G401 (cell line): Measurements from ENCODE around the gene MALRD1. TPM values are rescaled to one million over a fixed set of nuclear protein-coding genes. Genes with fewer than 3 reads are reported as not detected.

Experiments
- DNase-seq: peaks from one replicate; pipeline ENCODE4 v3.0.0-alpha.2; 2015; ENCODE audit warnings: low spot score
- in situ Hi-C: cut with HindIII; loops from 2 replicates; pipeline ENCODE4 v1.10.0; 2016; ENCODE audit warnings: low sequenced_read_pairs, mixed read lengths
- total RNA-seq: library from RNA; depleted of rRNA; stranded (reverse); fragments of >200 nt; shearing (Covaris generic); gene quantifications from 2 replicates; pipeline ENCODE4 v1.2.3, GENCODE V29; 2014

MALRD1 gene
- total RNA-seq, 1 experiment from 2014 or later = not detected

DNA sequence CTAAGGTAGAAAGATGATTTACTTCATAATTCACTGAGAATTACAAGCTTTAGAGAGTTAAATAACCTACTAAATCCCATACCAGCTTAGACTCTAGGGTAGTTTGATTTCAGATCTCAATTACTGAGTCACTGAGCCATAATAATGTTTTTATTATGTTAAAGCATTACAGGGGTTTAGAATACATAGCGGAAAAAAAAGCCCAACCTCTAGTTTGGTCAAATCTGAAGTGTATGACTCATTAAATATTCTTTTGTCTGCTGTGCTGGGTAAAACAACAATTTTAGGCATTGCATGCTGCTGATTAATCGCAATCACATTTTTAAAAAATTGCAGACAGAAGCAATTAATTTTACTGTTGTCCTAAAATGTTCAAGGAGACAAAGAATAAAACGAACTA lies 48.5 kb downstream of the MALRD1 start:
- in situ Hi-C loops = no loop called here
- DNase-seq = no peak

DNA sequence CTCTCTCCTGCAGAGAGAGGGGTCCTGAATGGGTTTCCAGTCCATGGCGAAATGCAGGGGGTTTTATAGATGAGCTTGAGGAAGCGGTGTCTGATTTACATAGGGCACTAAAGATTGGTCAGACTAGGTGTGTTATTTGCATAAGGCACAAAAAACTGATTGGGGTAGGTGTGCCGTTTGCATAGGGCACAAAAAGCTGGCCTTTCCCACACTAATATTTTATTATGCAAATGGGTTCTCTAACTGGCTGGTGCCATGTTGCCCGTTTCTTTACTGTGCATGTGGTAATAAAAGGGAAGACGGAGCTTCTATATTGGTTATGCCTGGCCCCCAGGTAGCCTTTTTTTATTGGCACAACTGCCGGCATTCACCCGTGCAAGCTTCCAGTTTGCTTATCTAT lies 50.2 kb downstream of the MALRD1 start:
- DNase-seq = no peak
- in situ Hi-C loops = no loop called here

DNA sequence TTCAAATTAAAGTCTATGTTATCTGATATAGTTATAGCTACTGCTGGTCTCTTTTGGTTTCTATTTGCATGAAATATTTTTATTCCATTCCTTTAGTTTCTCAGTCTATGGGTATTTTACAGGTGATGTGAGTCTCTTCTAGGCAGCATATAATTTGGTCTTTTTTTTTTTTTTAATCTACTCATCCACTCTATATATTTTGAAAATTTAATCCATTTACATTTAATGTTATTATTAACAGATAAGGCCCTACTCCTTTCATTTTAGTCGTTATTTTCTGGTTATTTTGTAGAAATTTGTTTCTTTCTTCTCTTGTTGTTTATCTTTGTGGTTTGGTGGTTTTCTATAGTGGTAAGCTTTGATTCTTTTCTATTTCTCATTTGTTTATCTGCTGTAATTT lies 58.8 kb downstream of the MALRD1 start:
- in situ Hi-C loops = no loop called here
- DNase-seq = no peak

DNA sequence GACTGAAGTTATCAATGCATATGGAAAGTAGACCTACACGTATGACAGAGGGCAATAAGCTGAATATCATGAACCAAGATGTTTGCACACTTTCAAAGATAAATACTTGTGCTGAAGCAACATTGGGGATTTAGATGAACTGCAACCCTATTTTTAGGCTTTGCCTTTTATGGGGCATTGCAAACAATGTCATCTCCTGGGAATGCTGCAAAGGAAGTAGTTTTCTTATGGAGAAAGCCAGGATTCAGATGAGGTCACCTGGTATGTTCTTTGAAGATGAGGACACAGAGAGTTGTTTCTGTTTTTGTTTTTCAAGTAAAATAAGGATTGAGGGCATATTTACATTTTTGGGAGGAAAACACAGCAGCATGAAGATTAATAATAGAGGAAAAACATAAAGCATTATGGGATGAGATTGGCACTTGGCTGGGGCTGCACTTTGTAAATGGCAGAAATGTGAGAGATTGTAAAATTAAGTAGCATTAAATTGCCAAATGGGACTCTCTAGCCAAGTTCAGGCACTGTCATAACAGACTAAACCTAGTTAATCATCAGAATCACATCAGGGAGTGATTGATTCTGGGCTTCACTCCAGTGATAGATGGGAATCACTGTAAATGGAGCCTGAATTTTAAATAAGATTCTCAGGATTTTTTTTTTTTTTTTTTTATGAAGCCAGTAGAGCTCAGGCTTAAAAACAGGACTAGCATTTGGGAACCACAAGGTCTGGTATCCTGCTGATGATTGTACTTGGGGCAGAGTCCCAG lies 63.1 kb downstream of the MALRD1 start:
- in situ Hi-C loops = no loop called here
- DNase-seq = no peak

DNA sequence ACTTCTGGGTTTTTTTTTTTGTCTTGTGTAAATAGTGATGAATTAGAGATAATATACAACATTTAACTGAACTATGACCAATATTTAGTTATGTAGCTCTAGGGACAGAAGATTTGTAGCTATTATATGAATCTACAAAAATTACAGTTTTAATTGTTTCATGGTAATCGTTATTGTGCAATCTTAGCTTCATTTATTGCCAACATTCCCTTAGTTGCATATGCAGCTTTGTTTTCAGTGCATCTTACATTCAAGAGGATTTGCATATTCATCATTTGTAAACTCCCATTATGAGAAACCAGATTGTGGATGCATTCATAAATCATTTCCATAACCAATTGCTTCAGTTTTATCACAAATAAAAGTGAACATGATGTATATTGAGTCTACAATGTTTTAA lies 68.8 kb downstream of the MALRD1 start:
- in situ Hi-C loops = no loop called here
- no peak for DNase-seq

DNA sequence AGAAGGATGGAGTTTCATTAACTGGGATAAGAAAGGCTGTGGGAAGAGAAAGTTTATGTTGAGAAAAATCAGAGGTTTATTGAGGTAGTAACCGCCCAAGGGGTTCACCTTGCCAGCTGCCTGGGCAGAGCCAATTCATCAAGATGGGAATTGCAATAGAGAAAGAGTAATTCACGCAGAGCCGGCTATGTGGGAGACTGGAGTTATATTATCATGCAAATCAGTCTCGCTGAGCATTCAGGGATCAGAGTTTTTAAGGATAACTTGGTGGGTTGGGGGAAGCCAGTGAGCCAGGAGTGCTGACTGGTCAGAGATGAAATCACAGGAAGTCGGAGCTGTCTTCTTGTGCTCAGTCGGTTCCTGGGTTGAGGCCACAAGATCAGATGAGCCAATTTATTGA lies 70.6 kb downstream of the MALRD1 start:
- in situ Hi-C loops = no loop called here
- DNase-seq = no peak

DNA sequence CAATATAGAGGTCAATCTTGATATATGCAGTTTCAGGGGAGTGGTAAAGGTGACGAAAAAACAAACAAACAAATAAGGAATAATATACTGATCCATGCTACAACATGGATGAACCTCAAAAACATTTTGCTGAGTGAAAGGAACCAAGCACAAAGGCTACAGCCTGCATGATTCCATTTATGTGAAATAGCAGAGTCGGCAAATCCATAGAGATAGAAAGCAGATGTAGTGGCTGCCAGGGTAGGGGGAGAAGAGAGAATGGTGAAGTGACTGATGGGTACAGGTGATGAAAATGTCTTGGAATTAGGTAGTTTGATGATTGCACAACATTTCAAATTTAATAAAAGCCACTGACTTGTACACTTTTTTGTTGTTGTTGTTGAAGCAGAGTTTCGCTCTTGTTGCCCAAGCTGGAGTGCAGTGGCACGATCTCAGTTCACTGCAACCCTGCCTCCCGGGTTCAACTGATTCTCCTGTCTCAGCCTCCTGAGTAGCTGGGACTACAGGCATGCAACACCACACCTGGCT lies 71.8 kb downstream of the MALRD1 start:
- no peak for DNase-seq

DNA sequence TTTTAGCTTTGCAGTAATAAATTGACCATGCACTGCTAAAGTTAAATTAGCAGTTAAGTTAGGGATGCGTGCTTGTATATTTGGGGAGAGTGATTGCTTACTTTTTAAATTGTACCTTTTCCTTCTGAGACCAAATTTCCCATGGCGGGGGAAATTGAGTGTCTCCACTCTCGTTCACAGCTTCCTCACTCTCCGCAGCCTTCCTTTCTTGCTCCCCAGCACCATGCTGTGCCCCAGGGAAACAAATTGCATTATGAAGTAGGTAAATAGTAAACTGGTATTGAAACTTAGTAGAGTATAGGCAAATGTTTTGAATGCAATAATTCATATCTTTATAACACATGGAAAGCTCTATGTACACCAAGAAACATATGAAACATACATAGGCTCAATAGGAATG lies 85.4 kb downstream of the MALRD1 start:
- no peak for DNase-seq
- in situ Hi-C loops = no loop called here

More for the DNA sequence above, 71.8 kb downstream of the MALRD1 start:
- in situ Hi-C loops = no loop called here

DNA sequence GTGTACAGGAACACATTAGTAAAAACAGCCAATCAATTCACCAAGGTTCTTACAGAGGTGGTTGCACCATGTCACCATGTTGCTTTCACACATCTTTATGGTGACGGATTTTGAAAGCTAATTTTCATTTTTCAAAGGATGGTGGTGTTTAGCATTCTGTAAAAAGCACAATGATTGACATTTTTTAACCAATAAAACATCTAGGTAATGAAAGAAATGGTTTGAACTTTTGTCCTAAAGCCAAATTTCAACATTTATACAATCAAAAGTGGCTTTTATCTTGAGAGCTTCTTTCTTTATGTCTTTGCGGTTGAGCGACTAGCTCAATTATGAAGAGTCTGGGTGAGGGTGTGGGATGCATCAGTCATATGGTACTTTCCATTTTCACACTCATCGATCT lies 94.4 kb downstream of the MALRD1 start:
- no peak for DNase-seq
- in situ Hi-C loops = no loop called here

DNA sequence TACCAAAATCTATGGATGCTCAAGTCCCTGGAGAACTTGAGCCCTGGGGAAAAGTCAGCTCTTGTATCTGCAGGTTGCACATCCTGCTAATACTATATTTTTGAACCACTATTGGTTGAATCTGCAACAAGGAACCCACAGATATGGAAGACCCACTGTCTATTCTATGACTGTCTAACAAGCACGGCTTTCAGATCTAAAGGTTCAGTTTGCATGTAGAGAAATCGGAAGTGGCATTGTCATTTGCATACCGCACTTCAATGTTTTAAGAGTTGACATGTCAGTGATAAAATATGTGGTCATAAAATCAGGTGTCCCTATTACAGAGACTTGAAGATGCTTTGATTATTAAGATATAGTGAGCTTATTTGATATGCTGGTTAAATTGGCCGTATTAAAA lies 95.6 kb downstream of the MALRD1 start:
- in situ Hi-C loops = no loop called here
- DNase-seq = no peak

DNA sequence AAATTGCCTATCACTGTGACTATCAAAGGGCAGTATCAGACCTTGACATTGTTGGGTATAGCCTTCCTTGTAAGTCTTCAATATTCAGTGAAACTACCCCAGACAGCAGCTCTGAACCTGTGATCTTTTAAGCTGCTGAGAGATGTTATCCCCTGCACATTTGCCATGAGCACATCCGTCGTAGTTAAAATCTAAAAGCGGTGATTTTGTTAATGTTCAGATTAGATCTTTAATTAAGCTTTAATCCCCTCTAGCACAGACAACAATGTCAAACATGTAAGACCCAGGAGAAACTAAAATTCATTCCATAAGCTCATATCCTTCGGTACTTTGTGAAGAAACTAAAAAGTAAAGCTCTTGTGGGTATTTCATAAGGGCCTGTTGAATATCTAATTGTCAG lies 105.8 kb downstream of the MALRD1 start:
- DNase-seq = no peak
- in situ Hi-C loops = no loop called here

DNA sequence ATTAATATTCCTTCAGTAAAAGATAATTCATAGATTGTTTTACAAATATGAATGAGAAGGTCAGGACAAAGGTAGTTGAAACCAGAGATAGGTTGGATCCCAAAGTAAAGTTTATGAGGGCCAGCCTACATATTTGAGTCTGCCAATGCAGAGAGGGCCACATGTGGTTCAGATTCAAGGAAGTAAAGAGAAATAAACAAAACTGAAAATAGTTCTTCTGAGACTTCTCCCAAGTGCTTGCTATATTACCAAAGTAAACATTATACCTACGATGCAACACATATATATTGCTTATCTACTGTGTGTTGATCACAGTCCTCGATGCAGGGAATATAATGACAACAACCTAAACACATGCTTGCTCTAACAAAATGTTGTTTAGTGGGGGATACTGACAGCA lies 109.8 kb downstream of the MALRD1 start:
- DNase-seq = no peak
- in situ Hi-C loops = no loop called here

DNA sequence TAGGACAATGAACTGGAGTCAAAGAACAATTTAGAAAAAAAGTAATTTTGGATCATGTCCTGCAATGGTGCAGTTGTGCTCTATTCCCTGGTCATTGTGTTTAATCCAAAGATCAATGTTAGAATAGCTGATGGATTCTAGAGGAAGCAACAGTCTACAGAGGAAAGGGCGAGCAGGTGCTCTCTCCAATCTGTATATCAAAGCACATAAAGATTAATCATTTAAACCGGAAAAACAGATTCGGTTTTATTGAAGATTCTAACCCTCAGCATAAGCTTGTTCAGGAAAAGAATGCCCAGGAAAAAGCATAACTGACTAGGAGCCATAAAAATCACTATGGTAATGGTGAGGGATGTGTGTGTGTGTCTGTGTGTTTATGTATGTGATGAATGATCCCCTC lies 110.3 kb downstream of the MALRD1 start:
- no peak for DNase-seq
- in situ Hi-C loops = no loop called here

DNA sequence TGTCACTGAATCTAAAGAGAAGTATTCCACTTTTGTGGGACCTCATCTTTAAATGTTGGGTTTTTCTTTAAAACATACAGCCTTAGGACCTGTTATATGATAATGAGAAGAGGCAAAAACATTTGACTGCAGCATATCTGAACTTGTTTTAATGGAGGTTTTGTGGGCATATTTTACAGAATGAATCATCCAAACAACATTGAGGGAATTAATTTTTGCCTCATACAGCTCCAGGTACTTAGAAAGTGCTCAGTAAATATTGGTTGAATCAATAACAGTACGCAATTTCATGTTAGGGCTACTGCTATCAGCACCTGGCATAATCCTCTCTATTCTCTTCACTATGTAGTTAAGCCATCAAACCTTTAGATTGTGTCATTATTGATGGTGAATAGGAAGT lies 115.9 kb downstream of the MALRD1 start:
- in situ Hi-C loops = no loop called here
- no peak for DNase-seq

DNA sequence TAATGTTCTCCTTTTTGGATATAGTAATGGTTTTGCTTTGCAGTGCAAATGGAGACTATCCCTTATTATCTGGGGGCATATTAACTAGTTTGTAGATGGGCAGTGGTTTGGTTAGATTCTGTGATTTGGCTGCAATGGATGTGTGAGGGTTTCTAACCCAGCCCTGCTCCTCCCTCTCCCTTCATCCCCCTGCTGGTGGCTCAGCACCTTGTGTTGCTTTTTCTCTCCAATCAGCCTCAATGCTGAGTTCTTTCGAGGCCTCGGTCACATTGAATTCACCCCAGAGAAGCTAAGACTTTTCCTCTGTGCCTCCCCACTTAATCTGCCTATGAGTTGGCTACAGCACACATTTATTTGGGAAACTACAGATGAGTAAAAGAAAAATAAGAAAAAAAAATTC lies 120.0 kb downstream of the MALRD1 start:
- in situ Hi-C loops = no loop called here
- DNase-seq = no peak

DNA sequence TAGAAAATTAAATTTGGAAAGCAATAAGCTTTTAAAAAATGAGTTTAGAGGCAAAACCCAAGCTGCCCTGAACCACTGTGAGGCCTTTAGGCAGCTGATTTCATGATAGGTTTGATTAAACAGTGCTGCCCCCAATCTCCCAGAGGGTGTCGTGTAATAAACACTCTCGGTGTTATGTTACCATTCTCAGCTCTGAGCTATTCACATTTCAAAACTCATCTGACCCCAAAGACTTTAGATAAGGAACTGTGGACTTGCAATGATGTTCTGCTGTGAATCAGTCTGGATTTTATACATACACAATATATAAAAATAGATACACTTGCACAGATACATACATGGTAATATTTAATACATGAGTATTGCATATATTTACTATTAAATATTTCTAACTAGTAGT lies 120.4 kb downstream of the MALRD1 start:
- DNase-seq = no peak
- in situ Hi-C loops = no loop called here

DNA sequence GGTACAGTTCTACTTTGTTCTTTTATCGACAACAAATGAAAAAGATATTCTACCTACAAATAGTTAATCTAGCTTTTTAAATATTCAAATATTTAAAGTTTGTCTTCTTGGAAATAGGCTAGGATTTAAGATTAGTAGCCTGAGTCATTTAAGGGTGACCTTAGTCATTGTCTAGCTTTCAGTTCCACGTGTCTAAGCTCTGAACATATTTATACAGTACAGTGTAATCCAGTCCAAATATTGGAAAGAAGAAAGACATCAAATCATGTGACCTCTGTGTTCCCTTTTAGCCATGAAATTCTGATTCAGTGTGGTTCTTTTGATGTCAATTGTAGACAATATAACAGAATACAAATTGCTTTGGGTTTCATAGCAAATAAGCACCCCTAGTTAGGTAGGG lies 121.1 kb downstream of the MALRD1 start:
- in situ Hi-C loops = no loop called here
- no peak for DNase-seq

DNA sequence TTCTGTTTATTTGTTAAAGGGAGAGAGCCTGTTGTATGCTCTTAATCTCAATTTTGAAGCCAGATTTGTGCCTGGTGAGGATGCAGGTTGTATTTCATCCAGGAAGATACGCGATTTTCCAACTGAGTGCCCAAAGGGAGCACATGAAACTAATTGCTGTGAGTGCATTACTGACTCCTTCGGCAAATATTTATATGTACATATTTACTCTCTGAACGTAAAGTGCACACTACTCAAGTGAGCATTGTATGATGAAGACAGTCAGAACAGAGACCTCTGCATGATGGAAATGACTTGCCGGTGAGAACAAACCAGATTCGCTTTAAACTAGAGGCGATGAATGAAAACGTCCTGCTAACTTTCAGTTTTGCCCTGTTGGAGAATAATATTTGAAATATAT lies 130.1 kb downstream of the MALRD1 start:
- in situ Hi-C loops = no loop called here
- DNase-seq = no peak

DNA sequence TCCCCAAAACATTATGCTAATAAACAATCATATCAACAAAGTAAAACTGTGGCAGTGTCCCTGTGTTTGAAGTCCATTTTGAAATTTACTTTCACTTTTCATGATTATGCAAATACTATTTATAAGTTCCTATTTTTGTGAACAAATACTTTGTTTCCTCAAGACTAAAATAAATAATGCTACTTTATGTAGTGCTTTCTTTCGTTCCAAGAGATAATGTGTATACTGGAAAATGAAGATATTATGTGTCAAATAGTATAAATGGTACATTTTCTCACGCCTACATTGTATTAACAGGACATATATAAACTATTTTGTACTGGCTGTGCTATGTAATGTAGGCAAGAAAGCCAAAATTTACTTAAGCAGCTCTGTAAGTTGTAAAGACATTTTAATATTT lies 136.3 kb downstream of the MALRD1 start:
- DNase-seq = no peak
- in situ Hi-C loops = no loop called here

DNA sequence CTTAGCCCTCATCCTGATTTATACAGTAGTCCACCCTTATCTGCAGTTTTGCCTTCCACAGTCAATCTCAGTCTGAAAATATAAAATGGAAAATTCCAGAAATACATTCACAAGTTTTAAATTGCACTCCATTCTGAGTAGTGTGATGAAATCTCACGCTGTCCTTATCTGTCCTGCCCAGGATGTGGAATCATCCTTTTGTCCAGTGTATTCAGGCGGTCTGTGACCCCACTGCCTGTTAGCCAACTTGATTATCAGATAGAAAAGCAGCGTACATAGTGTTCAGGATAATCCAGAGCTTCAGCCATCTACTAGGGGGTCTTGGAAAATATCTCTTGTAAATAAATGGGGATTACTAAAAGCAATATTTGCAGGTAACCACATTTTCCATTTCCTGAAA lies 146.3 kb downstream of the MALRD1 start:
- in situ Hi-C loops = no loop called here
- no peak for DNase-seq

DNA sequence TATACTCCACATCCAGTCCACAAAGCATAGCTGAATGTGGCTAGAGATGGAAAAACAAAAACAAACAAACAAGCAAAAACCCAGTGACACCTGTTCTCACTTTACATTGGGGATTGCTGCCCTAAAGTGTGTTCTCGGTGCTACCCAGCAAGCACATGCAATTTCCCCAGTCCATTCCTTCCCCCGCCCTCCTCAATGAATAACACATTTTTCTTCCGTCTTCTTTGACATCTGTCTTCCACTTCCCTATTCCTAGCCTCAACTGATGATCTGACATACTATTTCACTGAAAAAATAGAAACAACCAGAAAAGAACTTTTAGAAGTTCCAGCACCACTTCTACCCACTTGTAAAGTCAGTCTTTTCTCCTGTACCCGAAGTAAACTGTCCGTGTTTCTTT lies 147.1 kb downstream of the MALRD1 start:
- in situ Hi-C loops = no loop called here

More for the DNA sequence above, 147.1 kb downstream of the MALRD1 start:
- DNase-seq = no peak
